Measurements from ENCODE around the gene KCNJ15.

The KCNJ15 gene

GRCh38 chr21:38333301-38334272 is 76.8 kb downstream of the KCNJ15 start:
- Mint-ChIP-seq H3K27me3 (no peaks in the 10 kb centered on the region), H3K4me1 (ENCODE audit: low read depth) (no peaks in the 10 kb centered on the region)

DNA sequence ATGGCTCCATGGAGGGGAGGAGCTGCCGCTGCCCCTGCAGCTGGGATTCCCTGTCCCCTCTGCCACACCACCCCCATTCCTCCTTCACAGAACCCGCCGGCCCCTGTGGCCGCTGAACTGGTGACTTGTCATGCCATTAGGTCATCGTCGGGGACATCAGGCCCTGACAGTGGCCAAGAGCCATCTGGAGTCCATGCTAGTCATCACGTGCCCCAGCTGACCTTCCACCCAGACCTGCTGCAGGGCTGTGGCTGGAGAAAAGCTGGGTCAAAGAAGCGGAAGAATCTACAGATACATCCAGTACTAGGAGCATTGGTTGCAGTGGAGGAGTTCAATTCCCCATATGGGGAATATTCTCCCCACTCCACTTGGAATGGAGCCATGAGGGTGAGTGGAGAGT is 78.1 kb downstream of the KCNJ15 start:
- no peaks in the 10 kb centered on the region for H3K36me3 Mint-ChIP-seq
- H3K4me3 Mint-ChIP-seq: no peak overlapping the region
- H3K27ac Mint-ChIP-seq: no peak overlapping the region
- no peaks in the 10 kb centered on the region for H3K4me1 Mint-ChIP-seq (ENCODE audit: low read depth)
- no peaks in the 10 kb centered on the region for H3K27me3 Mint-ChIP-seq
- H3K9me3 Mint-ChIP-seq (ENCODE audit: low read depth): no peaks in the 10 kb centered on the region

More at GRCh38 chr21:38333301-38334272, 76.8 kb downstream of the KCNJ15 start:
- Mint-ChIP-seq H3K36me3 (no peaks in the 10 kb centered on the region), H3K9me3 (ENCODE audit: low read depth) (no peaks in the 10 kb centered on the region), H3K27ac (no peak overlapping the region), H3K4me3 (no peak overlapping the region)

GRCh38 chr21:38337793-38338192 is 81.0 kb downstream of the KCNJ15 start:
- Mint-ChIP-seq H3K4me1 (ENCODE audit: low read depth) (no peaks in the 10 kb centered on the region), H3K27me3 (no peaks in the 10 kb centered on the region), H3K27ac (no peak overlapping the region), H3K36me3 (no peaks in the 10 kb centered on the region), H3K9me3 (ENCODE audit: low read depth) (no peaks in the 10 kb centered on the region), H3K4me3 (no peak overlapping the region)

DNA sequence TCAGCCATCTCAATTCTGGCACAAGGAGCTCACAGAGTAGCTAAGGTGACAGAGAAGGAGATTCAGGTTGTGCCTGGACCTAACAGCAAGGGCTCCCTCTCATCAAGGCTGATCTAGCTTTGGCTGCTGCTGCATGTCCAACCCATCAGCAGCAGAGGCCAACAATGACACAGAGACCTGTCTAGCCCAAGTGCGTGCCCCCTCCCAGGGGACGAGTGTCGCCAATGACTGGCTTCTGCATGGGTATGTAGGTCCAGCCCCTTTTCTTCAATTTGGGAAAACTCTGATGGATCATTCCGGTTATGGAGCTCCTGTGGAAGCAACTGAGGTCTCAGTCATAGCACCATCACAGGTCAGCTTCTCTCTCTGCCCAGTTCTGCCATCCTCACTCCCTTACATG is 83.3 kb downstream of the KCNJ15 start:
- H3K4me1 Mint-ChIP-seq (ENCODE audit: low read depth): no peaks in the 10 kb centered on the region

GRCh38 chr21:38341546-38342012 is 84.8 kb downstream of the KCNJ15 start:
- Mint-ChIP-seq H3K27ac (no peak overlapping the region), H3K4me1 (ENCODE audit: low read depth) (no peaks in the 10 kb centered on the region), H3K36me3 (no peaks in the 10 kb centered on the region), H3K9me3 (ENCODE audit: low read depth) (no peaks in the 10 kb centered on the region), H3K4me3 (no peak overlapping the region), H3K27me3 (no peaks in the 10 kb centered on the region)

More for the DNA sequence above, 83.3 kb downstream of the KCNJ15 start:
- Mint-ChIP-seq H3K4me3 (no peak overlapping the region), H3K9me3 (ENCODE audit: low read depth) (no peaks in the 10 kb centered on the region), H3K36me3 (no peaks in the 10 kb centered on the region), H3K27ac (no peak overlapping the region), H3K27me3 (no peaks in the 10 kb centered on the region)

GRCh38 chr21:38342739-38343138 is 85.9 kb downstream of the KCNJ15 start:
- no peaks in the 10 kb centered on the region for H3K36me3 Mint-ChIP-seq
- H3K4me3 Mint-ChIP-seq: no peak overlapping the region
- no peaks in the 10 kb centered on the region for H3K4me1 Mint-ChIP-seq (ENCODE audit: low read depth)
- no peak overlapping the region for H3K27ac Mint-ChIP-seq
- no peaks in the 10 kb centered on the region for H3K9me3 Mint-ChIP-seq (ENCODE audit: low read depth)
- H3K27me3 Mint-ChIP-seq: no peaks in the 10 kb centered on the region

- H3K4me3 Mint-ChIP-seq: no peak overlapping the region
- H3K9me3 Mint-ChIP-seq (ENCODE audit: low read depth): no peaks in the 10 kb centered on the region
- H3K36me3 Mint-ChIP-seq: no peaks in the 10 kb centered on the region
- H3K27me3 Mint-ChIP-seq: no peaks in the 10 kb centered on the region
- H3K27ac Mint-ChIP-seq: no peak overlapping the region
- H3K4me1 Mint-ChIP-seq (ENCODE audit: low read depth): peaks cover 1% of the 10 kb centered on the region
Observed at GRCh38 chr21:38343691-38344090, 86.9 kb downstream of the KCNJ15 start.

DNA sequence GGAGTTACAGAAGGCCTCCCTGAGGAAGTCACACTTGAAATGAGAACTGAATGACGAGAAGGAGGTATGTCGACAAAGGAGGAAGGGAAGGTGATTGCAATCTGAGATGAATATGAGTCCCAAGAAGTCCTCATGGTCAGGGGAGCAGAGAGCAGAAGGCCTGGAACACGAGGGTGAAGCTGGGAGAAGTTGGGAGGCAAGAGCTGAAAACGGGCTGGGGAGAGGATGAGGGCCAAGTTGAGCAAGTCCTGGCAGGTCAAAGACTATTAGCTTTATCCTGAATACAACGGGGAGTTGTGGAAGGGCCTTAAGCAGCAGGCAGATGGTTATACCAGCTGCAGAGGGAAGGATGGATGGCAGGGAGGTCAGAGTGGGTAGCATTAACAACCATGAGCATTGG is 89.5 kb downstream of the KCNJ15 start:
- H3K27ac Mint-ChIP-seq: no peak overlapping the region
- H3K36me3 Mint-ChIP-seq: no peaks in the 10 kb centered on the region
- H3K27me3 Mint-ChIP-seq: no peaks in the 10 kb centered on the region
- peaks cover 3% of the 10 kb centered on the region for H3K4me1 Mint-ChIP-seq (ENCODE audit: low read depth)
- H3K9me3 Mint-ChIP-seq (ENCODE audit: low read depth): no peaks in the 10 kb centered on the region
- H3K4me3 Mint-ChIP-seq: no peak overlapping the region

GRCh38 chr21:38349111-38349746 is 92.4 kb downstream of the KCNJ15 start:
- peaks cover 5% of the 10 kb centered on the region for H3K27me3 Mint-ChIP-seq
- peaks cover 3% of the 10 kb centered on the region for H3K4me1 Mint-ChIP-seq (ENCODE audit: low read depth)
- H3K9me3 Mint-ChIP-seq (ENCODE audit: low read depth): no peaks in the 10 kb centered on the region
- H3K27ac Mint-ChIP-seq: peak overlapping the region; percentile 28
- no peak overlapping the region for H3K4me3 Mint-ChIP-seq
- no peaks in the 10 kb centered on the region for H3K36me3 Mint-ChIP-seq

- H3K9me3 Mint-ChIP-seq (ENCODE audit: low read depth): no peaks in the 10 kb centered on the region
- H3K27me3 Mint-ChIP-seq: peaks cover 9% of the 10 kb centered on the region
- H3K4me3 Mint-ChIP-seq: no peak overlapping the region
- peaks cover 3% of the 10 kb centered on the region for H3K4me1 Mint-ChIP-seq (ENCODE audit: low read depth)
- H3K27ac Mint-ChIP-seq: no peak overlapping the region
- no peaks in the 10 kb centered on the region for H3K36me3 Mint-ChIP-seq
Observed at GRCh38 chr21:38349977-38350376, 93.2 kb downstream of the KCNJ15 start.

GRCh38 chr21:38350684-38351083 is 93.9 kb downstream of the KCNJ15 start:
- Mint-ChIP-seq H3K27me3 (peaks cover 9% of the 10 kb centered on the region), H3K27ac (no peak overlapping the region), H3K36me3 (no peaks in the 10 kb centered on the region), H3K9me3 (ENCODE audit: low read depth) (no peaks in the 10 kb centered on the region), H3K4me1 (ENCODE audit: low read depth) (peaks cover 3% of the 10 kb centered on the region), H3K4me3 (no peak overlapping the region)

GRCh38 chr21:38351176-38351959 is 94.6 kb downstream of the KCNJ15 start:
- Mint-ChIP-seq H3K9me3 (ENCODE audit: low read depth) (no peaks in the 10 kb centered on the region), H3K27me3 (peaks cover 9% of the 10 kb centered on the region), H3K36me3 (no peaks in the 10 kb centered on the region), H3K27ac (no peak overlapping the region), H3K4me1 (ENCODE audit: low read depth) (peaks cover 3% of the 10 kb centered on the region), H3K4me3 (no peak overlapping the region)

- H3K27ac Mint-ChIP-seq: no peak overlapping the region
Observed at GRCh38 chr21:38351961-38352521, 95.2 kb downstream of the KCNJ15 start.

GRCh38 chr21:38352536-38353219 is 95.9 kb downstream of the KCNJ15 start:
- peaks cover 3% of the 10 kb centered on the region for H3K4me1 Mint-ChIP-seq (ENCODE audit: low read depth)
- H3K36me3 Mint-ChIP-seq: no peaks in the 10 kb centered on the region
- peaks cover 9% of the 10 kb centered on the region for H3K27me3 Mint-ChIP-seq
- no peak overlapping the region for H3K27ac Mint-ChIP-seq
- H3K9me3 Mint-ChIP-seq (ENCODE audit: low read depth): no peaks in the 10 kb centered on the region
- no peak overlapping the region for H3K4me3 Mint-ChIP-seq

More at GRCh38 chr21:38351961-38352521, 95.2 kb downstream of the KCNJ15 start:
- no peaks in the 10 kb centered on the region for H3K9me3 Mint-ChIP-seq (ENCODE audit: low read depth)
- peaks cover 9% of the 10 kb centered on the region for H3K27me3 Mint-ChIP-seq
- peaks cover 3% of the 10 kb centered on the region for H3K4me1 Mint-ChIP-seq (ENCODE audit: low read depth)
- H3K4me3 Mint-ChIP-seq: no peak overlapping the region
- H3K36me3 Mint-ChIP-seq: no peaks in the 10 kb centered on the region

Data from activated naive CD8-positive, alpha-beta T cell (primary cell).